CMK (cell line): Measurements from ENCODE around the gene TOB2.
A peak's percentile ranks its signal among the peaks of the same experiment; 100 is the strongest.

Experiments
- DNase-seq: peaks from one replicate; pipeline ENCODE4 v3.0.0-alpha.2; 2010; ENCODE audit warnings: low read depth

The TOB2 gene

GRCh38 chr22:41446639-41447434 lies at the start of gene TOB2:
TSS of gene TOB2 (minus strand) at chr22:41446801. CDS start at chr22:41437345, 9,456 bp downstream.
- peak; percentile 95 for DNase-seq

GRCh38 chr22:41491374-41492100 lies 44.9 kb upstream of the TOB2 start:
- no peak for DNase-seq

GRCh38 chr22:41488596-41489385 lies 42.2 kb upstream of the TOB2 start:
- DNase-seq = no peak

GRCh38 chr22:41488076-41488475 lies 41.5 kb upstream of the TOB2 start:
- no peak for DNase-seq

- no peak for DNase-seq
Observed at GRCh38 chr22:41487037-41487935, 40.7 kb upstream of the TOB2 start.

GRCh38 chr22:41485033-41485432 lies 38.4 kb upstream of the TOB2 start:
- no peak for DNase-seq

- no peak for DNase-seq
Observed at GRCh38 chr22:41482319-41482935, 35.8 kb upstream of the TOB2 start.

GRCh38 chr22:41481925-41482318 lies 35.3 kb upstream of the TOB2 start:
- DNase-seq = no peak

- DNase-seq = no peak
Observed at GRCh38 chr22:41481131-41481830, 34.7 kb upstream of the TOB2 start.

GRCh38 chr22:41480397-41480735 lies 33.8 kb upstream of the TOB2 start:
- DNase-seq = no peak

- DNase-seq = no peak
Observed at GRCh38 chr22:41479671-41480396, 33.2 kb upstream of the TOB2 start.

- no peak for DNase-seq
Observed at GRCh38 chr22:41478891-41479521, 32.4 kb upstream of the TOB2 start.

- DNase-seq = no peak
Observed at GRCh38 chr22:41478473-41478872, 31.9 kb upstream of the TOB2 start.

- no peak for DNase-seq
Observed at GRCh38 chr22:41474872-41475451, 28.4 kb upstream of the TOB2 start.

GRCh38 chr22:41471568-41471967 lies 25.0 kb upstream of the TOB2 start:
- DNase-seq = no peak

- no peak for DNase-seq
Observed at GRCh38 chr22:41470886-41471285, 24.3 kb upstream of the TOB2 start.

GRCh38 chr22:41469218-41469851 lies 22.7 kb upstream of the TOB2 start:
- peak; percentile 21 for DNase-seq

GRCh38 chr22:41468381-41469217 lies 22.0 kb upstream of the TOB2 start, which contains the start of the genes ACO2 and PHF5A:
TSS of gene ACO2 (plus strand) at chr22:41469117. CDS start at chr22:41469147, 30 bp downstream.
TSS of gene PHF5A (minus strand) at chr22:41468692. CDS start at chr22:41468653, 39 bp downstream.
- DNase-seq = peak; percentile 85
